Prostate gland (tissue), 2 donors: ENCODE results near the gene COP1. TPM values are rescaled to one million over a fixed set of nuclear protein-coding genes. Genes with fewer than 3 reads are reported as not detected.

Source experiments
- DNase-seq: peaks from one replicate; pipeline ENCODE4 v3.0.0-alpha.2; 2019; ENCODE audit warnings: low spot score
- H3K27ac ChIP-seq, 2 donors: fragments of 200-600 bp; sonication (generic); 2 replicates each; pipeline ENCODE4 v1.5.1; 2017 to 2019
- H3K27me3 ChIP-seq: fragments of 200-600 bp; sonication (generic); replicated peaks from 2 replicates; pipeline ENCODE4 v1.5.1; 2019; ENCODE audit not compliant: insufficient read depth
- H3K36me3 ChIP-seq, 2 donors: fragments of 200-600 bp; sonication (generic); 1 replicate in 1 of 2; 2 replicates in 1 of 2; pipeline versions ENCODE4 v1.5.1 to v1.8.1; 2017 to 2019
- H3K4me1 ChIP-seq: fragments of 200-600 bp; sonication (generic); replicated peaks from 2 replicates; pipeline ENCODE4 v1.5.1; 2019
- H3K4me3 ChIP-seq, 2 donors: fragments of 200-600 bp; sonication (generic); 2 replicates each; pipeline ENCODE4 v1.5.1; 2017 to 2019
- H3K9me3 ChIP-seq: fragments of 200-600 bp; sonication (generic); 2 replicates; pipeline ENCODE4 v1.5.1; 2017
- POLR2A ChIP-seq: fragments of 450-650 bp; IDR thresholded peaks from one replicate; pipeline ENCODE4 v1.6.1; 2016; ENCODE audit warnings: antibody characterized with exemption, mild to moderate bottlenecking
- POLR2AphosphoS5 ChIP-seq: sonication (generic); formaldehyde crosslinking; IDR thresholded peaks from one replicate; pipeline ENCODE4 v1.6.1; 2017; ENCODE audit warnings: antibody characterized with exemption
- WGBS: methylation state at CpG from one replicate; pipeline ENCODE4 v1.1.5; 2018; 5-methylcytosine and 5-hydroxymethylcytosine counted together
- intact Hi-C: fragments of 100-400 bp; cut with DNase I; formaldehyde crosslinking; loops from one replicate; pipeline ENCODE4 v1.14.2; 2022
- total RNA-seq, 2 donors: library from RNA; depleted of rRNA; stranded (reverse); fragments of >200 nt; gene quantifications; one replicate each; pipeline ENCODE4 v1.1.0, GENCODE V29; 2016
- TF ChIP-seq, protein P1 (sequence below), 4 experiments: fragments of 200-600 bp in 2 of 4; fragments of 450-650 bp in 2 of 4; sonication (generic) in 2 of 4; IDR thresholded peaks; 1 replicate in 3 of 4; 2 replicates in 1 of 4; pipeline ENCODE4 v1.5.1; 2016 to 2019; ENCODE audit warnings: antibody characterized with exemption in 4 of 4, mild to moderate bottlenecking in 2 of 4, moderate library complexity in 2 of 4

Gene COP1
- total RNA-seq, 2 donors from 2014 or later: 53.3 to 60.4 TPM

DNA sequence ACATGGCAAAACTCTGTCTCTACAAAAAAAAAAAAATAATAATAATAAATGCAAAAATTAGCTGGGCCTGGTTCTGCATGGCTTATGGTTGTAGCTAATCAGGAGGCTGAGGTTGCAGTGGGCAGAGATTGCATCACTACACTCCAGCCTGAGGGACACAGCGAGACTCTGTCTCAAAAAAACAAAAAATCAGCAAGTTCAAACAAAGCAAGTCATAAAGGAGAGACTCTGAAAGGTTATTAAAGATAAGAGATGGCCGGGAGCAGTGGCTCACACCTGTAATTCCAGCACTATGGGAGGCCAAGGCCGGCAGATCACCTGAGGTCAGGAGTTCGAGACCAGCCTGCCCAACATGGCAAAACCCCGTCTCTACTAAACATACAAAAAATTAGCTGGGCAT, 28.8 kb downstream of the COP1 start:
- WGBS: 82% methylated on average over 5 of the region's 5 CpGs
- H3K36me3 ChIP-seq: no peaks in the 10 kb centered on the region
- H3K27ac ChIP-seq: no peak overlapping the region
- no peak for DNase-seq
- no peaks in the 10 kb centered on the region for H3K27me3 ChIP-seq
- H3K4me3 ChIP-seq: no peak overlapping the region
- TF ChIP-seq, protein P1, sequence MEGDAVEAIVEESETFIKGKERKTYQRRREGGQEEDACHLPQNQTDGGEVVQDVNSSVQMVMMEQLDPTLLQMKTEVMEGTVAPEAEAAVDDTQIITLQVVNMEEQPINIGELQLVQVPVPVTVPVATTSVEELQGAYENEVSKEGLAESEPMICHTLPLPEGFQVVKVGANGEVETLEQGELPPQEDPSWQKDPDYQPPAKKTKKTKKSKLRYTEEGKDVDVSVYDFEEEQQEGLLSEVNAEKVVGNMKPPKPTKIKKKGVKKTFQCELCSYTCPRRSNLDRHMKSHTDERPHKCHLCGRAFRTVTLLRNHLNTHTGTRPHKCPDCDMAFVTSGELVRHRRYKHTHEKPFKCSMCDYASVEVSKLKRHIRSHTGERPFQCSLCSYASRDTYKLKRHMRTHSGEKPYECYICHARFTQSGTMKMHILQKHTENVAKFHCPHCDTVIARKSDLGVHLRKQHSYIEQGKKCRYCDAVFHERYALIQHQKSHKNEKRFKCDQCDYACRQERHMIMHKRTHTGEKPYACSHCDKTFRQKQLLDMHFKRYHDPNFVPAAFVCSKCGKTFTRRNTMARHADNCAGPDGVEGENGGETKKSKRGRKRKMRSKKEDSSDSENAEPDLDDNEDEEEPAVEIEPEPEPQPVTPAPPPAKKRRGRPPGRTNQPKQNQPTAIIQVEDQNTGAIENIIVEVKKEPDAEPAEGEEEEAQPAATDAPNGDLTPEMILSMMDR (IDR thresholded peaks at IDR 0.05): no peak
- TF ChIP-seq POLR2A (no peak), POLR2AphosphoS5 (no peak)
- intact Hi-C loops: no loop called here
- H3K9me3 ChIP-seq: peaks cover 5% of the 10 kb centered on the region
- H3K4me1 ChIP-seq: no peaks in the 10 kb centered on the region

DNA sequence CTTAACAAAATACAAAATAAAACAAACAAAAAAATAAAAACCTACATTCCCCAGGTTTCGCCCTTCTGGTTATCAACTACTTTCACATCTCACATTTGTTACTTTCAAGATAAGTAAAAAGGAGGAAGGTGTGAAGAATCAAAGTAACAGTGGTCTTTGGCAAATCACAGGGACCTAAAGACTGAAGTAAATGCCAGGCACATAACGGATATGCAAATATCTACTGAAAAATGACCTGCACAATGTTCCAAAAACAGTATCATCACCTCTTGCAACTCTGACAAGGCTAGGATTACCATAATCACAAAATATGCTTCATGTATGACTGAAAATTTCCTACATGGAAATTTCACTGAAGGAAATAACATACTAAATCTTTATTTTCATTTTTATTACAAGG, 29.3 kb downstream of the COP1 start:
- H3K4me3 ChIP-seq: no peak overlapping the region
- no peak overlapping the region for H3K27ac ChIP-seq
- no peaks in the 10 kb centered on the region for H3K27me3 ChIP-seq
- TF ChIP-seq POLR2A (no peak), POLR2AphosphoS5 (no peak)
- H3K36me3 ChIP-seq: no peaks in the 10 kb centered on the region
- WGBS: 87% methylated on average over 2 of the region's 2 CpGs
- peaks cover 5% of the 10 kb centered on the region for H3K9me3 ChIP-seq
- intact Hi-C loops: no loop called here
- DNase-seq: no peak
- H3K4me1 ChIP-seq: no peaks in the 10 kb centered on the region

DNA sequence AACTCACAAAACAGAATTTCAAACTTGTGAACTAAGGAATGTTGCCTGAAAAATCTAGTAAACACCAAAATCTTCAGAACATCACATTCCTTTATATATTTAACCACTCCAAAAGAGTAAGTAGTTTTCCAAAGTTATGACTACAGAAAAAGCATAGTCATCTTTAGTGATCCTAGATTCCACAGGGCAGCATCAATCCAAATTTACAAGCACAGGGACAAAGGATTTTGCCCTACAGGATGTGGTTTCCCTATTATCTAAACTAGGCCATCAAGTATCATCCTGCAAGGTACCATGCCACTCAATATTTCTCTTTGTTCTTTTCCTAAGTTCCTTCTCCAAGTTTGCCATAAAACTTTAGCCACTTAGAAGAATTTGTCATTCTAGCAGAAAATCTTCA, 33.0 kb downstream of the COP1 start:
- Histone ChIP-seq H3K27me3 (no peaks in the 10 kb centered on the region), H3K36me3 (no peaks in the 10 kb centered on the region), H3K9me3 (peaks cover 5% of the 10 kb centered on the region), H3K4me3 (no peak overlapping the region), H3K27ac (no peak overlapping the region), H3K4me1 (no peaks in the 10 kb centered on the region)
- intact Hi-C loops: no loop called here
- no peak for DNase-seq
- TF ChIP-seq POLR2AphosphoS5: no peak
- TF ChIP-seq POLR2A: no peak
- TF ChIP-seq, protein P1 (IDR thresholded peaks at IDR 0.05): no peak

DNA sequence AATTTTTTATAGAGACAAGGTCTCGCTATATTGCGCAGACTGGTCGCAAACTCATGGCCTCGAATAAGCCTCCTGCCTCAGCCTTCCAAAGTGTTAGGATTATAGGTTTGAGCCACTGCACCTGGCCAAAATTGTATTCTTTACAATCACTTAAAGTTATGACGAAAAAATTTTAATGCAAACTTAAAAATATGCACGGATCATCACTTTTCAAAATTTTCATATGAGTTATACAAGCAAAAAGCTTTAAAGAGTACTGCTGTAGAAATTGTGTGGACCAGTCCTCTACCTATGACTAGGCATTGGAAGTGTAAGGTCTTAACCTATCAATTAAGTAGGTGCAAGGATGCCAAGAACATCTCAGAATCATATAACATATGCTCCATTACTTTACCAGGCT, 34.9 kb downstream of the COP1 start:
- Histone ChIP-seq H3K4me1 (no peaks in the 10 kb centered on the region), H3K9me3 (peaks cover 5% of the 10 kb centered on the region), H3K4me3 (no peak overlapping the region), H3K27ac (no peak overlapping the region), H3K27me3 (no peaks in the 10 kb centered on the region), H3K36me3 (no peaks in the 10 kb centered on the region)
- no peak for DNase-seq
- no peak for TF ChIP-seq POLR2A
- TF ChIP-seq, protein P1 (IDR thresholded peaks at IDR 0.05): no peak
- no peak for TF ChIP-seq POLR2AphosphoS5
- over 99% methylated on average over 6 of the region's 6 CpGs for WGBS
- intact Hi-C loops: no loop called here

DNA sequence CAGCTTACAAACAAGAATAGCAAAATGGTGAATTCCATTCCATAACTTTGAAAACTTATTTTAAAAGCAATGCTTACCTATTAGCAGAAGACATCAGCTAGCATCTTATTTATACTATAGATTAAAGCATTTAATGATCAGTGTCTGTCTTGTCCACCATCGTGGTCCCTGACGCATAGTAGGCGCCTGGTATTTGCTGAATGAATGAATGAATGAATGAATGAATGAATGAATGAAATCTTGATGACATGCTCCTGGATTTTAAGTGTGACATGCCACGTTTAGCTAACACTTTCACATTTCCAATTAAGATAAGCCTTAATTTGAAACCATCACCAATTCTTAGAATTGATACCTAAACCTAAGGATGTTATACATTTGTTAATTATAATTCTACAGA, 39.9 kb downstream of the COP1 start:
- Histone ChIP-seq H3K36me3 (no peaks in the 10 kb centered on the region), H3K27me3 (no peaks in the 10 kb centered on the region), H3K9me3 (no peaks in the 10 kb centered on the region), H3K4me3 (no peak overlapping the region), H3K4me1 (no peaks in the 10 kb centered on the region), H3K27ac (no peak overlapping the region)
- intact Hi-C loops: no loop called here
- TF ChIP-seq, protein P1 (IDR thresholded peaks at IDR 0.05): no peak
- no peak for TF ChIP-seq POLR2A
- WGBS: 96% methylated on average over 4 of the region's 4 CpGs
- no peak for DNase-seq
